ENCODE measurements around the gene PFKFB3.

The PFKFB3 gene

GRCh38 chr10:6301488-6302075, 98.8 kb downstream of the PFKFB3 start:
- peak; percentile 19 for DNase-seq
- in situ Hi-C loops (cut with HindIII; ENCODE audit: low pct_ligation_motif_present, low pct_unique_long_range_greater_than_20kb, low sequenced_read_pairs) = no loop called here
